H9 (cell line): Measurements from ENCODE around the gene MME. TPM values are rescaled to one million over a fixed set of nuclear protein-coding genes. Genes with fewer than 3 reads are reported as not detected.
"Not testable (repeated sequence)": the region's sequence is repeated elsewhere in the genome, so short reads cannot be mapped to it uniquely, and the experiment has no call there.

Experiments used
- DNase-seq: peaks from one replicate; pipeline ENCODE4 v3.0.0-alpha.2; 2017
- H2AFZ ChIP-seq: one replicate; pipeline ENCODE4 v1.6.1; 2013; ENCODE audit warnings: mild to moderate bottlenecking, low read length, control low read depth, moderate library complexity
- H2AK5ac ChIP-seq: 2 replicates; pipeline ENCODE4 v1.6.1; 2013; ENCODE audit warnings: low read length, control low read depth, mixed read lengths; ENCODE audit not compliant: insufficient read length
- H2BK120ac ChIP-seq: one replicate; pipeline ENCODE4 v1.6.1; 2013; ENCODE audit warnings: low read depth, mild to moderate bottlenecking, low read length, control low read depth, inconsistent platforms; ENCODE audit not compliant: poor library complexity, severe bottlenecking
- H2BK12ac ChIP-seq: 2 replicates; pipeline ENCODE4 v1.6.1; 2013; ENCODE audit warnings: low read length, control low read depth, mixed read lengths, low read depth; ENCODE audit not compliant: insufficient read length
- H2BK15ac ChIP-seq: 2 replicates; pipeline ENCODE4 v1.6.1; 2013; ENCODE audit warnings: low read depth, low read length, control low read depth
- H2BK20ac ChIP-seq: one replicate; pipeline ENCODE4 v1.6.1; 2013; ENCODE audit warnings: low read depth, mild to moderate bottlenecking, low read length, control low read depth, inconsistent platforms; ENCODE audit not compliant: poor library complexity, severe bottlenecking
- H2BK5ac ChIP-seq: 2 replicates; pipeline ENCODE4 v1.6.1; 2013; ENCODE audit warnings: low read length, control low read depth, mixed read lengths; ENCODE audit not compliant: insufficient read length
- H3K14ac ChIP-seq: 2 replicates; pipeline ENCODE4 v1.6.1; 2013; ENCODE audit warnings: low read length, control low read depth; ENCODE audit not compliant: insufficient read depth
- H3K18ac ChIP-seq: 2 replicates; pipeline ENCODE4 v1.6.1; 2013; ENCODE audit warnings: low read depth, mild to moderate bottlenecking, mixed read lengths, low read length, control low read depth; ENCODE audit not compliant: insufficient read length
- H3K23ac ChIP-seq: 2 replicates; pipeline ENCODE4 v1.6.1; 2013; ENCODE audit warnings: low read length, control low read depth, mixed read lengths, low read depth; ENCODE audit not compliant: insufficient read length
- H3K23me2 ChIP-seq: 2 replicates; pipeline ENCODE4 v1.6.1; 2013; ENCODE audit warnings: low read depth, mild to moderate bottlenecking, mixed read lengths, low read length, control low read depth; ENCODE audit not compliant: insufficient read length, poor library complexity, severe bottlenecking
- H3K27ac ChIP-seq: 2 replicates; pipeline ENCODE4 v1.5.1; 2013; ENCODE audit warnings: low read length, control low read depth, mixed read lengths, low read depth; ENCODE audit not compliant: insufficient read length
- H3K27me3 ChIP-seq: 2 replicates; pipeline ENCODE4 v1.6.1; 2013; ENCODE audit warnings: low read length, control low read depth, inconsistent platforms; ENCODE audit not compliant: insufficient read depth
- H3K4ac ChIP-seq: 2 replicates; pipeline ENCODE4 v1.6.1; 2013; ENCODE audit warnings: low read depth, mild to moderate bottlenecking, control low read depth, inconsistent platforms, low read length, moderate library complexity
- H3K4me1 ChIP-seq: 2 replicates; pipeline ENCODE4 v1.6.1; 2013; ENCODE audit warnings: low read length, control low read depth, inconsistent platforms; ENCODE audit not compliant: insufficient read depth
- H3K4me2 ChIP-seq: 2 replicates; pipeline ENCODE4 v1.6.1; 2013; ENCODE audit warnings: low read length, control low read depth, mixed read lengths; ENCODE audit not compliant: insufficient read length, insufficient read depth
- H3K56ac ChIP-seq: 2 replicates; pipeline ENCODE4 v1.6.1; 2013; ENCODE audit warnings: low read depth, mild to moderate bottlenecking, mixed read lengths, low read length, control low read depth; ENCODE audit not compliant: insufficient read length
- H3K79me1 ChIP-seq: 2 replicates; pipeline ENCODE4 v1.6.1; 2013; ENCODE audit warnings: low read depth, mild to moderate bottlenecking, moderate library complexity, low read length, control low read depth, inconsistent platforms; ENCODE audit not compliant: insufficient read depth, poor library complexity, severe bottlenecking
- H3K79me2 ChIP-seq: 2 replicates; pipeline ENCODE4 v1.6.1; 2013; ENCODE audit warnings: low read length, control low read depth, inconsistent platforms; ENCODE audit not compliant: insufficient read depth
- H3K9ac ChIP-seq: 2 replicates; pipeline ENCODE4 v1.6.1; 2013; ENCODE audit warnings: low read length, control low read depth, mixed read lengths; ENCODE audit not compliant: insufficient read length; ENCODE audit errors: extremely low read depth
- H3K9me3 ChIP-seq: one replicate; pipeline ENCODE4 v1.6.1; 2013; ENCODE audit warnings: low read depth, low read length, inconsistent platforms; ENCODE audit not compliant: control insufficient read depth
- H3T11ph ChIP-seq: one replicate; pipeline ENCODE4 v1.6.1; 2013; ENCODE audit warnings: mild to moderate bottlenecking, low read length, control low read depth, inconsistent platforms
- H4K20me1 ChIP-seq: one replicate; pipeline ENCODE4 v1.6.1; 2013; ENCODE audit not compliant: control insufficient read depth, insufficient read length, insufficient read depth
- H4K5ac ChIP-seq: 2 replicates; pipeline ENCODE4 v1.6.1; 2013; ENCODE audit warnings: low read depth, mild to moderate bottlenecking, mixed read lengths, low read length, control low read depth; ENCODE audit not compliant: insufficient read length
- H4K8ac ChIP-seq: replicated peaks from 2 replicates; pipeline ENCODE4 v1.6.1; 2013; ENCODE audit warnings: low read length, control low read depth, mixed read lengths, low read depth; ENCODE audit not compliant: insufficient read length
- H4K91ac ChIP-seq: 2 replicates; pipeline ENCODE4 v1.6.1; 2013; ENCODE audit warnings: low read depth, mild to moderate bottlenecking, moderate library complexity, mixed read lengths, low read length, control low read depth; ENCODE audit not compliant: insufficient read length
- H3K27ac Mint-ChIP-seq, 3 experiments: 2 replicates in 2 of 3; 3 replicates in 1 of 3; pipeline ENCODE4 v1.8.0; 2020 to 2021; ENCODE audit warnings: mixed read lengths in 3 of 3, mild to moderate bottlenecking in 1 of 3, moderate library complexity in 1 of 3
- H3K27me3 Mint-ChIP-seq: 2 replicates; pipeline ENCODE4 v1.8.0; 2021; ENCODE audit warnings: low read depth, mild to moderate bottlenecking, moderate library complexity, mixed read lengths
- H3K36me3 Mint-ChIP-seq, 3 experiments: 2 replicates in 2 of 3; 3 replicates in 1 of 3; pipeline ENCODE4 v1.8.0; 2020 to 2021; ENCODE audit warnings: low read depth in 3 of 3, mixed read lengths in 3 of 3; ENCODE audit not compliant: insufficient read depth in 1 of 3
- H3K4me1 Mint-ChIP-seq, 2 experiments: 2 replicates each; pipeline ENCODE4 v1.8.0; 2020; ENCODE audit warnings: mixed read lengths in 2 of 2
- H3K4me3 Mint-ChIP-seq, 2 experiments: 2 replicates in 1 of 2; 3 replicates in 1 of 2; pipeline ENCODE4 v1.8.0; 2020 to 2021; ENCODE audit warnings: mild to moderate bottlenecking in 2 of 2, mixed read lengths in 2 of 2, moderate library complexity in 1 of 2
- H3K9me3 Mint-ChIP-seq, 2 experiments: 2 replicates in 1 of 2; 3 replicates in 1 of 2; pipeline ENCODE4 v1.8.0; 2020; ENCODE audit warnings: mild to moderate bottlenecking in 2 of 2, mixed read lengths in 2 of 2, moderate library complexity in 1 of 2
- CTCF ChIP-seq: fragments of 200-600 bp; sonication (generic); conservative IDR thresholded peaks from 3 replicates; pipeline ENCODE4 v1.8.0; 2021; ENCODE audit warnings: antibody characterized with exemption, mild to moderate bottlenecking
- WGBS: extraction: QIAGEN DNeasy Blood & Tissue Kit; methylation state at CpG from one replicate; pipeline ENCODE4 v1.1.7; 2013; ENCODE audit warnings: missing lambda C conversion rate, low lambda C conversion rate, mixed read lengths; ENCODE audit not compliant: insufficient read length; ENCODE audit errors: extremely low coverage; 5-methylcytosine and 5-hydroxymethylcytosine counted together
- total RNA-seq: library from RNA; stranded (reverse); gene quantifications from 2 replicates; pipeline ENCODE4 v1.2.1, GENCODE V29; 2021

MME gene
- total RNA-seq, 1 experiment from 2014 or later: 16.4 TPM

GRCh38 chr3:155131104-155131503 lies 51.0 kb downstream of the MME start:
- H2BK20ac ChIP-seq: no peak overlapping the region
- no peak overlapping the region for H3K4me3 Mint-ChIP-seq
- H3K9me3 Mint-ChIP-seq: no peaks in the 10 kb centered on the region
- no peak overlapping the region for H3K9ac ChIP-seq
- no peaks in the 10 kb centered on the region for H3K27me3 ChIP-seq
- no peaks in the 10 kb centered on the region for H3K9me3 ChIP-seq
- no peaks in the 10 kb centered on the region for H3K23me2 ChIP-seq
- H4K91ac ChIP-seq: no peak overlapping the region
- H3K27ac Mint-ChIP-seq: no peak overlapping the region
- H2AK5ac ChIP-seq: no peak overlapping the region
- H3K79me1 ChIP-seq: no peaks in the 10 kb centered on the region
- no peak overlapping the region for H2AFZ ChIP-seq
- H3T11ph ChIP-seq: no peak overlapping the region
- no peak overlapping the region for H3K14ac ChIP-seq
- H3K56ac ChIP-seq: no peak overlapping the region
- DNase-seq: no peak
- H2BK5ac ChIP-seq: no peak overlapping the region
- H3K27ac ChIP-seq: no peak overlapping the region
- H3K4ac ChIP-seq: no peak overlapping the region
- H2BK120ac ChIP-seq: no peak overlapping the region
- no peak overlapping the region for H4K5ac ChIP-seq
- no peak overlapping the region for H2BK15ac ChIP-seq
- H4K8ac ChIP-seq: no peak overlapping the region
- peaks cover 4 to 5% of the 10 kb centered on the region in 2 experiments; a peak in 3 of 4 replicates for H3K4me1 Mint-ChIP-seq
- no peaks in the 10 kb centered on the region for H3K4me1 ChIP-seq
- no CpG with 5 or more reads among the region's 4 CpGs for WGBS
- no peaks in the 10 kb centered on the region for H3K27me3 Mint-ChIP-seq
- no peaks in the 10 kb centered on the region for H3K79me2 ChIP-seq
- no peak overlapping the region for H3K23ac ChIP-seq
- no peak overlapping the region for H3K4me2 ChIP-seq
- H2BK12ac ChIP-seq: no peak overlapping the region
- TF ChIP-seq CTCF: no peak
- no peaks in the 10 kb centered on the region; a peak in 1 of 7 replicates for H3K36me3 Mint-ChIP-seq
- H4K20me1 ChIP-seq: no peaks in the 10 kb centered on the region
- no peak overlapping the region for H3K18ac ChIP-seq

- no CpG with 5 or more reads among the region's 1 CpG for WGBS
- H4K20me1 ChIP-seq, H4K8ac ChIP-seq, H4K91ac ChIP-seq, H2AFZ ChIP-seq, H3K4me3 Mint-ChIP-seq, H2BK20ac ChIP-seq, H3K4me1 Mint-ChIP-seq, H2AK5ac ChIP-seq, H3K9me3 ChIP-seq, H4K5ac ChIP-seq, H3K14ac ChIP-seq, H3K79me1 ChIP-seq, H3K27ac Mint-ChIP-seq, H3T11ph ChIP-seq, H3K4ac ChIP-seq, H3K9ac ChIP-seq, H3K9me3 Mint-ChIP-seq, H3K27ac ChIP-seq, H3K4me1 ChIP-seq, H2BK12ac ChIP-seq, H3K4me2 ChIP-seq, DNase-seq, H2BK5ac ChIP-seq, H3K23ac ChIP-seq, H3K56ac ChIP-seq, H3K79me2 ChIP-seq, H3K27me3 Mint-ChIP-seq, H2BK120ac ChIP-seq, H3K27me3 ChIP-seq, H3K36me3 Mint-ChIP-seq, H3K18ac ChIP-seq, H3K23me2 ChIP-seq, H2BK15ac ChIP-seq: not testable (repeated sequence)
These were observed 54.2 kb downstream of the MME start for GRCh38 chr3:155134311-155134710.
